A549 (cell line): ENCODE measurements around the gene NDUFS2. TPM values are rescaled to one million over a fixed set of nuclear protein-coding genes. Genes with fewer than 3 reads are reported as not detected.

ENCODE experiments used
- ATAC-seq, 2 experiments: fragments of 200-7000 bp in 1 of 2; fragments of >200 bp in 1 of 2; cut with Nextera tagmentation in 1 of 2; cut with Tn5 transposase in 1 of 2; 3 replicates each; pipeline versions ENCODE4 v1.8.0 to v1.9.1; 2018 to 2020; ENCODE audit warnings: mild to moderate bottlenecking in 1 of 2, moderate library complexity in 1 of 2
- CTCF ChIA-PET: fragments of 300-600 bp; sonication (Branson Sonifier 250); formaldehyde crosslinking; extraction: SDS; loops from one replicate; lab custom pipeline; 2021; ENCODE audit warnings: antibody characterized with exemption, inconsistent platforms; lab: Yijun Ruan, JAX
- POLR2A ChIA-PET: fragments of 350-600 bp; formaldehyde crosslinking; extraction: SDS; loops from one replicate; lab custom pipeline; 2021; ENCODE audit warnings: antibody characterized with exemption, inconsistent platforms; lab: Yijun Ruan, JAX
- DNase-seq, 2 experiments: peaks; one replicate each; pipeline versions ENCODE4 v3.0.0 to v3.0.0-alpha.2; 2011 to 2016; ENCODE audit warnings: low read depth in 1 of 2, low spot score in 1 of 2
- FAIRE-seq: peaks from 2 replicates; lab custom pipeline; 2011; peaks lifted over from hg19 to GRCh38; lab: Jason Lieb, UNC
- H3K27ac ChIP-seq, 2 experiments: fragments of >200 bp; sonication (Bioruptor Twin); formaldehyde crosslinking; 3 replicates each; pipeline ENCODE4 v1.5.1; 2016 to 2017
- H3K4me1 ChIP-seq: fragments of >200 bp; sonication (Bioruptor Twin); formaldehyde crosslinking; 3 replicates; pipeline ENCODE4 v1.6.1; 2016
- H3K4me2 ChIP-seq: fragments of >200 bp; sonication (Bioruptor Twin); formaldehyde crosslinking; 3 replicates; pipeline ENCODE4 v1.6.1; 2016
- H3K4me3 ChIP-seq: fragments of >200 bp; sonication (Bioruptor Twin); formaldehyde crosslinking; 3 replicates; pipeline ENCODE4 v1.5.1; 2016
- H3K9me3 ChIP-seq: fragments of >200 bp; sonication (Bioruptor Twin); formaldehyde crosslinking; 3 replicates; pipeline ENCODE4 v1.6.1; 2016
- CBX8 ChIP-seq: fragments of 200-600 bp; sonication (generic); IDR thresholded peaks from 2 replicates; pipeline ENCODE4 v1.6.1; 2016
- CHD2 ChIP-seq: fragments of 150-350 bp; IDR thresholded peaks from 2 replicates; pipeline ENCODE4 v1.6.1; 2014; ENCODE audit warnings: low read length; ENCODE audit not compliant: partially characterized antibody
- GATA3 ChIP-seq: IDR thresholded peaks from 2 replicates; pipeline ENCODE4 v1.6.1; 2012; ENCODE audit warnings: borderline replicate concordance
- HDAC2 ChIP-seq: fragments of 200-600 bp; sonication (generic); IDR thresholded peaks from 2 replicates; pipeline ENCODE4 v1.6.1; 2016
- KDM5A ChIP-seq: fragments of 200-600 bp; sonication (generic); IDR thresholded peaks from 2 replicates; pipeline ENCODE4 v1.6.1; 2016; ENCODE audit warnings: antibody characterized with exemption, mild to moderate bottlenecking
- MAFK ChIP-seq: fragments of 450-650 bp; IDR thresholded peaks from 2 replicates; pipeline ENCODE4 v1.6.1; 2014; ENCODE audit not compliant: partially characterized antibody
- NFE2L2 ChIP-seq: fragments of 150-350 bp; conservative IDR thresholded peaks from 2 replicates; pipeline ENCODE4 v1.6.1; 2014; ENCODE audit warnings: low read length
- NPAS2 ChIP-seq: fragments of 250-450 bp; sonication (Bioruptor Pico); IDR thresholded peaks from 2 replicates; pipeline ENCODE4 v1.8.0; 2022; ENCODE audit warnings: mild to moderate bottlenecking, moderate library complexity, borderline replicate concordance
- PHF8 ChIP-seq: fragments of 200-600 bp; sonication (generic); IDR thresholded peaks from 2 replicates; pipeline ENCODE4 v1.6.1; 2016; ENCODE audit warnings: low read depth, mild to moderate bottlenecking, antibody characterized with exemption, moderate library complexity, borderline replicate concordance
- POLR2A ChIP-seq: IDR thresholded peaks from 2 replicates; pipeline ENCODE4 v1.6.1; 2012; ENCODE audit warnings: mild to moderate bottlenecking, low read length
- RARB ChIP-seq: fragments of 250-450 bp; sonication (Bioruptor Pico); IDR thresholded peaks from 2 replicates; pipeline ENCODE4 v1.8.0; 2021; ENCODE audit warnings: mild to moderate bottlenecking, moderate library complexity
- SREBF2 ChIP-seq: fragments of 450-650 bp; IDR thresholded peaks from 2 replicates; pipeline ENCODE4 v1.6.1; 2014; ENCODE audit warnings: mild to moderate bottlenecking, moderate library complexity
- TFCP2L1 ChIP-seq: fragments of 250-450 bp; sonication (Bioruptor Pico); IDR thresholded peaks from 2 replicates; pipeline ENCODE4 v1.5.0; 2021; ENCODE audit warnings: mild to moderate bottlenecking
- ZFP36 ChIP-seq: fragments of 450-650 bp; IDR thresholded peaks from 2 replicates; pipeline ENCODE4 v1.6.1; 2014; ENCODE audit warnings: borderline replicate concordance; ENCODE audit not compliant: partially characterized antibody
- ZNF302 ChIP-seq: fragments of 250-450 bp; sonication (Bioruptor Pico); IDR thresholded peaks from 2 replicates; pipeline ENCODE4 v1.9.0; 2021; ENCODE audit warnings: inconsistent platforms, mild to moderate bottlenecking, moderate library complexity
- ZSCAN20 ChIP-seq: fragments of 250-450 bp; sonication (Bioruptor Pico); IDR thresholded peaks from 2 replicates; pipeline ENCODE4 v1.8.0; 2022; ENCODE audit warnings: mild to moderate bottlenecking, moderate library complexity
- WGBS: methylation state at CpG from one replicate; pipeline ENCODE4 v1.1.6; 2017; ENCODE audit errors: missing lambda C conversion rate; 5-methylcytosine and 5-hydroxymethylcytosine counted together
- polyA plus RNA-seq, 4 experiments: library from polyadenylated mRNA; depleted of rRNA in 3 of 4; stranded (reverse); fragments of >200 nt; fragmentation: RNase III in 1 of 4; extraction: RNeasy Plus Mini Kit Qiagen cat#74134 plus additional on column Dnase treatment in 1 of 4; gene quantifications; 2 replicates in 3 of 4; 3 replicates in 1 of 4; pipeline ENCODE4 v1.2.3, GENCODE V29; 2011 to 2017
- TF ChIP-seq, protein P1 (sequence below): fragments of 250-450 bp; sonication (Bioruptor Pico); IDR thresholded peaks from 2 replicates; pipeline ENCODE4 v1.5.0; 2021; ENCODE audit warnings: mild to moderate bottlenecking, moderate library complexity, borderline replicate concordance
- TF ChIP-seq, protein P2 (sequence below): IDR thresholded peaks from 2 replicates; pipeline ENCODE4 v1.6.1; 2012; ENCODE audit warnings: low read depth, borderline replicate concordance
- TF ChIP-seq, protein P3 (sequence below): fragments of >200 bp; sonication (Bioruptor Twin); formaldehyde crosslinking; IDR thresholded peaks from 2 replicates; pipeline ENCODE4 v1.6.1; 2016
- TF ChIP-seq, protein P4 (sequence below): fragments of 250-450 bp; sonication (Bioruptor Pico); IDR thresholded peaks from 2 replicates; pipeline ENCODE4 v1.5.0; 2020; ENCODE audit warnings: low read depth, mild to moderate bottlenecking, moderate library complexity

The NDUFS2 gene
- polyA plus RNA-seq, 2 of the 4 experiments (the other 2 are of a cell fraction): 142 to 144 TPM

DNA sequence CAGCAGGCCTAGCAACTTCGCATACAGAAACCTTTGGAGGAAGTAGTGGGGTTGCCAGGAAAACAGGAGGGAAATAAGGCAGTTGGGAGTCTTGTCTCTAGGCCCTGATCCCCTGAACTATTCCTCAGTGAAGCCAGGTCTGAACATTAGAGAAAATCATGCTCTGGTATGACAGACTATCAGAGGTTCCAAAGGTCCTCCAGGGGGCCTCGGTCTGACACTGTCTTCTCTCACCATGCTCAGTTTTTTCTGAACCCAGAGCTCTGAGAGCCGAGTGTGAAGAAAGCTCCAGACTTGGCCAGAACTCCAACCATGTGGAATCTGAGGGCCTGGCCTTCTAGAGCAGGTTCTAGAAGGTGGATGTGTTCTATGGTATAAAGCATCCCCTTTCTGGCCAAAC lies 27.7 kb downstream of the NDUFS2 start:
- Histone ChIP-seq H3K4me3 (no peak overlapping the region), H3K27ac (no peak overlapping the region), H3K4me2 (no peak overlapping the region), H3K9me3 (no peaks in the 10 kb centered on the region), H3K4me1 (peaks cover 13% of the 10 kb centered on the region)
- TF ChIP-seq, protein P1, sequence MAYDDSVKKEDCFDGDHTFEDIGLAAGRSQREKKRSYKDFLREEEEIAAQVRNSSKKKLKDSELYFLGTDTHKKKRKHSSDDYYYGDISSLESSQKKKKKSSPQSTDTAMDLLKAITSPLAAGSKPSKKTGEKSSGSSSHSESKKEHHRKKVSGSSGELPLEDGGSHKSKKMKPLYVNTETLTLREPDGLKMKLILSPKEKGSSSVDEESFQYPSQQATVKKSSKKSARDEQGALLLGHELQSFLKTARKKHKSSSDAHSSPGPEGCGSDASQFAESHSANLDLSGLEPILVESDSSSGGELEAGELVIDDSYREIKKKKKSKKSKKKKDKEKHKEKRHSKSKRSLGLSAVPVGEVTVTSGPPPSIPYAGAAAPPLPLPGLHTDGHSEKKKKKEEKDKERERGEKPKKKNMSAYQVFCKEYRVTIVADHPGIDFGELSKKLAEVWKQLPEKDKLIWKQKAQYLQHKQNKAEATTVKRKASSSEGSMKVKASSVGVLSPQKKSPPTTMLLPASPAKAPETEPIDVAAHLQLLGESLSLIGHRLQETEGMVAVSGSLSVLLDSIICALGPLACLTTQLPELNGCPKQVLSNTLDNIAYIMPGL (CRISPR knock-in tag): no peak
- TF ChIP-seq GATA3: no peak
- TF ChIP-seq, protein P2, sequence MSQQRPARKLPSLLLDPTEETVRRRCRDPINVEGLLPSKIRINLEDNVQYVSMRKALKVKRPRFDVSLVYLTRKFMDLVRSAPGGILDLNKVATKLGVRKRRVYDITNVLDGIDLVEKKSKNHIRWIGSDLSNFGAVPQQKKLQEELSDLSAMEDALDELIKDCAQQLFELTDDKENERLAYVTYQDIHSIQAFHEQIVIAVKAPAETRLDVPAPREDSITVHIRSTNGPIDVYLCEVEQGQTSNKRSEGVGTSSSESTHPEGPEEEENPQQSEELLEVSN: no peak
- TF ChIP-seq KDM5A: no peak
- no peak for TF ChIP-seq ZSCAN20 (CRISPR knock-in tag)
- TF ChIP-seq NFE2L2: no peak
- POLR2A ChIA-PET: no interaction called here
- DNase-seq (no peak), ATAC-seq (no peak), FAIRE-seq (no peak)
- 62% methylated on average over 3 of the region's 3 CpGs for WGBS
- CTCF ChIA-PET: interaction anchor here (0.8 to 20.1 kb wide), 15 partner anchors 12 to 154 kb away, joined by 3 to 319 read pairs (median 6); partner anchors contain the start of genes FCER1G and NDUFS2

DNA sequence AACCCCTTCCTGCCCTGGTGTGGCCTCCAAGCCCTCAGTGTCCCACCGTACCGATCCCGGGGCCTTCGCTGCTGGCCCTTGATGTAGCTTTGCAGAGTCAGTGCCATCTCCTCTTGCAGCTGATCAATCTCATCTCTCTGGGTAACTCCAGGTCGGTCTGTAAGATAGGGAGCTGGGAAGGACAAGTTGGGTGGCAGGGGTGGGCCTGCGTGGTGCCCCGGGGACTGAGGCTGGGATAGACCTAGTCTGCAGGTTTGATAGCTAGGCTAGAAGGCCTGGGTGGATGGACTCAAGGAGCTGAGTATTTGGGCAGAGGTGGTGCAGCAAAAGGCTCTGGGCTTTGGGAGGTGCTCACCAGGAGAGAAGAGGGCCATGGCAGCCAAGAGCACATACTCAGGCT lies 28.6 kb downstream of the NDUFS2 start:
- TF ChIP-seq HDAC2 (no peak), POLR2A (no peak)
- TF ChIP-seq, protein P3, sequence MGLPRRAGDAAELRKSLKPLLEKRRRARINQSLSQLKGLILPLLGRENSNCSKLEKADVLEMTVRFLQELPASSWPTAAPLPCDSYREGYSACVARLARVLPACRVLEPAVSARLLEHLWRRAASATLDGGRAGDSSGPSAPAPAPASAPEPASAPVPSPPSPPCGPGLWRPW: no peak
- TF ChIP-seq, protein P4, sequence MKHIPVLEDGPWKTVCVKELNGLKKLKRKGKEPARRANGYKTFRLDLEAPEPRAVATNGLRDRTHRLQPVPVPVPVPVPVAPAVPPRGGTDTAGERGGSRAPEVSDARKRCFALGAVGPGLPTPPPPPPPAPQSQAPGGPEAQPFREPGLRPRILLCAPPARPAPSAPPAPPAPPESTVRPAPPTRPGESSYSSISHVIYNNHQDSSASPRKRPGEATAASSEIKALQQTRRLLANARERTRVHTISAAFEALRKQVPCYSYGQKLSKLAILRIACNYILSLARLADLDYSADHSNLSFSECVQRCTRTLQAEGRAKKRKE (CRISPR knock-in tag): no peak
- POLR2A ChIA-PET: no interaction called here

DNA sequence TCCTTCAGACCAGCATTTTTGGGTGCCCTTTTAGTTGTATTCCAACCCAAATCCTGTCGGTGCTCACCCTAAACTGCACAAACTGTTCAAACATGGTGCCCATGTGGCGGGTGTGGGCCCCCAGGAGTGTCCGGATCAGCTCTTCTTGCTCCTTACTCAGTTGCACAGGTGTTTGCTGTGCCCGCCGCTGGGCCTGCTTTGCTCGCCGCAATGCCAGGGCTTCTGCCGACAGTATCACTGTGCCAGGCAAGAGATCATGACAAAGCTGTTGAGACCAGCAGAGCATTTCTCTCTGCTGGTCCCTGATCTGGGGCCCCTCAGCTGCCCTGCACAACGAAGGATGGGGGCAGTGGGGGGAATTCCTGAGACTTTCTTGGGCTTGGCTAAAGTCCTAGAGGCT lies 30.9 kb downstream of the NDUFS2 start:
- H3K4me2 ChIP-seq: no peak overlapping the region
- H3K27ac ChIP-seq: no peak overlapping the region
- WGBS: 82% methylated on average over 9 of the region's 9 CpGs
- TF ChIP-seq CBX8: no peak
- no peak for TF ChIP-seq NPAS2 (CRISPR knock-in tag)
- TF ChIP-seq MAFK: no peak
- ChIA-PET POLR2A (interaction anchor here (0.8 kb wide), 1 partner anchor 31 kb away, joined by 3 read pairs; no protein-coding TSS in a partner anchor), CTCF (interaction anchor here (1.1 to 20.1 kb wide), 6 partner anchors 9 to 151 kb away, joined by 3 to 319 read pairs (median 35); partner anchors contain the start of genes FCER1G and NDUFS2)
- no peaks in the 10 kb centered on the region for H3K9me3 ChIP-seq
- ATAC-seq (no peak), DNase-seq (no peak), FAIRE-seq (no peak)
- no peak overlapping the region for H3K4me3 ChIP-seq
- H3K4me1 ChIP-seq: no peaks in the 10 kb centered on the region

More for the DNA sequence above, 28.6 kb downstream of the NDUFS2 start:
- CTCF ChIA-PET: interaction anchor here (0.7 to 20.1 kb wide), 11 partner anchors 13 to 189 kb away, joined by 3 to 319 read pairs (median 60); partner anchors contain the start of genes FCER1G and NDUFS2
- DNase-seq: no peak
- no peak for ATAC-seq
- Histone ChIP-seq H3K4me1 (peaks cover 13% of the 10 kb centered on the region), H3K4me2 (no peak overlapping the region), H3K4me3 (no peak overlapping the region), H3K9me3 (no peaks in the 10 kb centered on the region), H3K27ac (no peak overlapping the region)
- no peak for FAIRE-seq
- 89% methylated on average over 7 of the region's 7 CpGs for WGBS

DNA sequence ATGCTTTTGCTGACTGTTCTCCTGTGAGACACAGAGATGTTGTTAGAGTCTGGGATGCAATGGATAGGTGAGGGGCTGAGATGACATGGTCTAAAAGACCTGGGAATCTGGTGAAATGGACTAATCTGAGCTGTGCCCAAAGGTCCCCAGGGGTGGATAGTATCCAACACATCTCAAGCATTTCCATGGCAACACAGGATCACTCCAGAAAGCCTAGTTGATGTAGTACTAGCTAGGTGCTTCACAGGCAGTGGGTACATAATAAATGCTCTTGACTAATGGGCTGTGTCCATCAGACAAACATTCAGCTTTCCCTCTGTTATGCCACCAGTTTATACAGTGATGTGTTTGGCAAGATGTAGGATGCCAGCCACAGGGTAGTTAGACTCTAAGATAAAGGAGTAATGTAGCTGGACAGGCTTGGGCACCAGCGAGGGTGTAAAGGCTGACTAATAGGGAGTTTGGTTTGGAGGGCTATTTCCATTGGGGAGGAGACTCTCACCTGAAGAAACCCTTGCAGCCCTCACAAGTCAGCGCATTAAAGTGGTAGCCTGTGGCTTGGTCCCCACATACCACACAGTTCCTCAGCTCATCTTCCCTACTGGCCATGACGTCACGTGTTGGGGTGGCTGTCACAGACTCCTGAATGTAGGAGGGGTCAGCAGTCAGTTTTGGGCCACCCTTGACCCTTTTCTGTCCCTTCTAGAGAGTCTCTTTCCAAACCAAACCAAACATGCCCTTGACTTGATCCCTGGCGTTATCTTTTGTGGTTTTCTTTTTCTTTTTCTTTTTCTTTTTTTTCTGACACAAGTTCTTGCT lies 34.0 kb downstream of the NDUFS2 start:
- Histone ChIP-seq H3K9me3 (no peaks in the 10 kb centered on the region), H3K4me1 (no peaks in the 10 kb centered on the region), H3K4me3 (no peak overlapping the region), H3K4me2 (no peak overlapping the region), H3K27ac (no peak overlapping the region)
- POLR2A ChIA-PET: no interaction called here
- DNase-seq: no peak
- WGBS: 36% methylated on average over 5 of the region's 5 CpGs
- CTCF ChIA-PET: interaction anchor here (0.6 to 6.8 kb wide), 5 partner anchors 9 to 149 kb away, joined by 3 to 66 read pairs (median 4); partner anchors contain the start of gene TOMM40L
- no peak for FAIRE-seq
- ATAC-seq: peak; percentile 48 to 57; a peak in 4 of 6 replicates
- TF ChIP-seq, protein P2: no peak
- TF ChIP-seq SREBF2 (no peak), KDM5A (no peak), RARB (no peak), NPAS2 (CRISPR knock-in tag) (no peak), CHD2 (no peak), ZNF302 (CRISPR knock-in tag) (no peak), TFCP2L1 (CRISPR knock-in tag) (no peak), PHF8 (no peak), ZFP36 (no peak)
- TF ChIP-seq, protein P4 (CRISPR knock-in tag): no peak
- TF ChIP-seq, protein P1 (CRISPR knock-in tag): no peak
